ENCODE measurements around the gene WBP1L.

- no peak for TF ChIP-seq CTCF (conservative IDR thresholded peaks at IDR 0.05; ENCODE audit: low read length)
- no peak for TF ChIP-seq EZH2phosphoT487 (IDR thresholded peaks at IDR 0.05; ENCODE audit: borderline replicate concordance, low read depth, low read length)
Measured at GRCh38 chr10:102696736-102697135, 47.0 kb upstream of the WBP1L start.
